Epithelial cell of esophagus (primary cell): ENCODE measurements around the gene FRMD5.
"Not testable (repeated sequence)": the region's sequence is repeated elsewhere in the genome, so short reads cannot be mapped to it uniquely, and the experiment has no call there.

ENCODE experiments used
- DNase-seq: peaks from one replicate; pipeline ENCODE4 v3.0.0; 2010; ENCODE audit warnings: low read depth
- H3K4me3 ChIP-seq: 2 replicates; pipeline ENCODE4 v1.5.1; 2011; ENCODE audit warnings: mild to moderate bottlenecking, low read length, control low read depth
- TF ChIP-seq, protein P1 (sequence below): IDR thresholded peaks from 2 replicates; pipeline ENCODE4 v1.5.1; 2011; ENCODE audit warnings: low read depth, mild to moderate bottlenecking, low read length, control low read depth, inconsistent platforms; ENCODE audit not compliant: insufficient read depth; ENCODE audit errors: missing control alignments

FRMD5 gene

DNA sequence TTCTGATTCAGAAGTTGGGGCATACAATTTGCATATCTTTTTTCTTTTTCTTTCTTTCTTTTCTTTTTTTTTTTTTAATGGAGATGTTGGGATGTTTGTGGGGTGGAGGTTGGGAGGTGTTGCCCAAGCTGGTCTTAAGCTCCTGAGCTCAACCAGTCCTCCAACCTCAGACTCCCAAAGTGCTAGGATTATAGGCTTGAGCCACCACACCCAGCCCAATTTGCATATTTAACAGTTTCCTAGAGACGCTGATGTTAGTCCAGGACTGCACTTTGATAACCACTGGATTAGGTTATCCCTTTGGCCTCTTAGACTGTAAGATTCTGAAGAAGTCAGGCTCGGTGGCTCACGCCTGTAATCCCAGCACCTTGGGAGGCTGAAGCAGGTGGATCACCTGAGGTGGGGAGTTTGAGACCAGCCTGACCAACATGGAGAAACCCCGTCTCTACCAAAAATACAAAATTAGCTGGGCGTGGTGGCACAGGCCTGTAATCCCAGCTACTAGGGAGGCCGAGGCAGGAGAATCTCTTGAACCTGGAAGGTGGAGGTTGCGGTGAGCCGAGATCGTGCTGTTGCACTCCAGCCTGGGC lies 365.0 kb downstream of the FRMD5 start:
- DNase-seq, H3K4me3 ChIP-seq: not testable (repeated sequence)

DNA sequence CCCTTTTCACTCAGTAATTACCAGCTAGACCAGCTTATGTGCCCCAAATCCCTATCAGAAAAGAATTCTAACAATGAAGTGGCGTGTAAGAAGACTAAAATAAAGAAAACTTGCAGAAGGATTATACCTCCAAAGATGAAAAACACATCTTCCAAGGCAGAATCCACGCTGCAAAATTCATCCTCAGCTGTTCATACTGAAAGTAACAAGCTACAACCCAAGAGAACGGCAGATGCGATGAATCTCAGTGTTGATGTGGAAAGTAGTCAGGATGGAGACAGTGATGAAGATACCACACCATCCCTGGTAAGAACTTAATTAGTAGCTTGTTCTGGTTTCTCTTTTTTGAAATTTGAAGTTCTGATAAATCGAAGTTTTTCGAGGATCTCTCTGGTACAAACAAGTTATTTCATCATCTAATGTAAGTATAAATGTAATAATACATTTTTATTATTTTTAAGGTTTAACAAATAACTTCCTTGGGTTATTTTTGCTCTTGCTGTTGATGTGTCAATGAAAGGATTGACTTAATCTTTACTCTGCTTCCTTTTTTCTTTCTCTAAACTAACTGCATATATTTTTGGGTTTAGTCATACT lies 366.9 kb downstream of the FRMD5 start:
- DNase-seq = no peak
- TF ChIP-seq, protein P1, sequence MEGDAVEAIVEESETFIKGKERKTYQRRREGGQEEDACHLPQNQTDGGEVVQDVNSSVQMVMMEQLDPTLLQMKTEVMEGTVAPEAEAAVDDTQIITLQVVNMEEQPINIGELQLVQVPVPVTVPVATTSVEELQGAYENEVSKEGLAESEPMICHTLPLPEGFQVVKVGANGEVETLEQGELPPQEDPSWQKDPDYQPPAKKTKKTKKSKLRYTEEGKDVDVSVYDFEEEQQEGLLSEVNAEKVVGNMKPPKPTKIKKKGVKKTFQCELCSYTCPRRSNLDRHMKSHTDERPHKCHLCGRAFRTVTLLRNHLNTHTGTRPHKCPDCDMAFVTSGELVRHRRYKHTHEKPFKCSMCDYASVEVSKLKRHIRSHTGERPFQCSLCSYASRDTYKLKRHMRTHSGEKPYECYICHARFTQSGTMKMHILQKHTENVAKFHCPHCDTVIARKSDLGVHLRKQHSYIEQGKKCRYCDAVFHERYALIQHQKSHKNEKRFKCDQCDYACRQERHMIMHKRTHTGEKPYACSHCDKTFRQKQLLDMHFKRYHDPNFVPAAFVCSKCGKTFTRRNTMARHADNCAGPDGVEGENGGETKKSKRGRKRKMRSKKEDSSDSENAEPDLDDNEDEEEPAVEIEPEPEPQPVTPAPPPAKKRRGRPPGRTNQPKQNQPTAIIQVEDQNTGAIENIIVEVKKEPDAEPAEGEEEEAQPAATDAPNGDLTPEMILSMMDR = no peak
- H3K4me3 ChIP-seq = no peak overlapping the region

DNA sequence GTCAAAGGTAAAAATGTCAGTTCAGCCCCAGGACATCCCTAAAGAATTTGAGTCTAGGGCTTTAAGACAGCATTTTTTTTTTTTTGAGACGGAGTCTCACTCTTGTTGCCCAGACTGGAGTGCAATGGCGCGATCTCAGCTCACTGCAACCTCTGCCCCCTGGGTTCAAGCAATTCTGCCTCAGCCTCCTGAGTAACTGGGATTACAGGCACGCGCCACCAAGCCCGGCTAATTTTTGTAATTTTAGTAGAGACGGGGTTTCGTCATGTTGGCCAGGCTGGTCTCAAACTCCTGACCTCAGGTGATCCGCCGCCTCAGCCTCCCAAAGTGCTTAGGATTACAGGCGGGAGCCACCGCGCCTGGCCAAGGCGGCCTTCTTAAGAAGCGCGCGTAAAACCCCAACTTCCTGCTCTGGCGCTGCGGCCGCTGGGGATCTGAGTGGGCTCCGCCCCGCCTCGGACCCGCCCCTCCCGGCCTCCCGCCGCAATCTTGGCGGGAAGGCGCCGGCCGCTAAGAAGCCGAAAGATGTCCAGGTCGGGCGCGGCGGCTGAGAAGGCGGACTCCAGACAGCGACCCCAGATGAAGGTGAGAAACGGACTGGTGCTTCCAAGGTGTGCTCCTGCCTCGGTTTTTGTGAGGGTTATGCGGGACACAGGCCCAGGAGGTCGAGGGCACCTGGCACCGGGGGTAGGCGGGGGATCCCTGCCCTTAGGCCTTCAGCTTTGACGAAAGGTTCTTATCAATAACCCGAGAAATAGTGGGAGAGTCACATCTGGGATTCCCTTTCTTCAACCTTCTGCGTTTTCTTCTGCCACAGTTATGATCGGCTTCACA lies 368.3 kb downstream of the FRMD5 start, which contains the start of gene WDR76:
TSS of gene WDR76 (plus strand) at position 495 of the 834 bp plus-strand sequence. CDS start at position 526, 31 bp downstream.
- DNase-seq = peak; percentile 86
- H3K4me3 ChIP-seq = peak within 1 kb of the TSS; percentile 57
- TF ChIP-seq, protein P1 = no peak

DNA sequence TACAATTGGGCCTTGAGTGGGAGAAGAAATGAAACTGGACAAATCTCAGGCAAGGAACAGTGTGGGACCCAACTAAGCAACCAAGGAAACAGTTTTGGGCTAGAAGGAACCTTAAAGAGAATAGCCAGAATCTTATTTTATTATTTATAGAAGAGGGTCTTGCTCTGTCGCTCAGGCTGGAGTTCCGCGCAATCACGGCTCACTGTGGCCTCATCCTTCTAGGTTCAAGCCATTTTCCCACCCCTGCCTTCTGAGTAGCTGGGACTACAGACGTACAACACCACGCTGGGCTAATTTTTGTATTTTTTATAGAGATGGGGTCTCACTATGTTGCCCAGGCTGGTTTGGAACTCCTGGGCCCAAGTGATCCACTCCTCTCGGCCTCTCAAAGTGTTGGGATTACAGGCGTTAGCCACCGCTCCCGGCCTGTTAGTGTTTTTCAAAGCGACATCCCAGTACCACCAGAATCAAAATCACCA lies 369.0 kb downstream of the FRMD5 start:
- no peak for DNase-seq
- TF ChIP-seq, protein P1 = no peak

DNA sequence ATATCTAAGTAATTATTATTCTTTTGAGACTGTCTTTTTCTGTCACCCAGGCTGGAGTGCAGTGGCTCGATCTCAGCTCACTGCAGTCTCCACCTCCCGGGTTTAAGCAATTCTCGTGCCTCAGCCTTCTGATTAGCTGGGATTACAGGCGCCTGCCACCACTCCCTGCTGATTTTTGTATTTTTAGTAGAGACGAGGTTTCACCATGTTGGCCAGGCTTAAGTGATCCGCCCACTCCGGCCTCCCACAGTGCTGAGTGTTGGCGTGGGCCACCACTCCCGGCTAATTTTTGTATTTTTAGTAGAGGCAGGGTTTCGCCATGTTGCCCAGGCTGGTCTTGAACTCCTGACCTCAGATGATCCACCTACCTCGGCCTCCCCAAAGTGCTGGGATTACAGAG lies 369.8 kb downstream of the FRMD5 start:
- not testable (repeated sequence) for H3K4me3 ChIP-seq, DNase-seq

More for the DNA sequence above, 369.0 kb downstream of the FRMD5 start:
- peak overlapping the region; percentile 57 for H3K4me3 ChIP-seq

DNA sequence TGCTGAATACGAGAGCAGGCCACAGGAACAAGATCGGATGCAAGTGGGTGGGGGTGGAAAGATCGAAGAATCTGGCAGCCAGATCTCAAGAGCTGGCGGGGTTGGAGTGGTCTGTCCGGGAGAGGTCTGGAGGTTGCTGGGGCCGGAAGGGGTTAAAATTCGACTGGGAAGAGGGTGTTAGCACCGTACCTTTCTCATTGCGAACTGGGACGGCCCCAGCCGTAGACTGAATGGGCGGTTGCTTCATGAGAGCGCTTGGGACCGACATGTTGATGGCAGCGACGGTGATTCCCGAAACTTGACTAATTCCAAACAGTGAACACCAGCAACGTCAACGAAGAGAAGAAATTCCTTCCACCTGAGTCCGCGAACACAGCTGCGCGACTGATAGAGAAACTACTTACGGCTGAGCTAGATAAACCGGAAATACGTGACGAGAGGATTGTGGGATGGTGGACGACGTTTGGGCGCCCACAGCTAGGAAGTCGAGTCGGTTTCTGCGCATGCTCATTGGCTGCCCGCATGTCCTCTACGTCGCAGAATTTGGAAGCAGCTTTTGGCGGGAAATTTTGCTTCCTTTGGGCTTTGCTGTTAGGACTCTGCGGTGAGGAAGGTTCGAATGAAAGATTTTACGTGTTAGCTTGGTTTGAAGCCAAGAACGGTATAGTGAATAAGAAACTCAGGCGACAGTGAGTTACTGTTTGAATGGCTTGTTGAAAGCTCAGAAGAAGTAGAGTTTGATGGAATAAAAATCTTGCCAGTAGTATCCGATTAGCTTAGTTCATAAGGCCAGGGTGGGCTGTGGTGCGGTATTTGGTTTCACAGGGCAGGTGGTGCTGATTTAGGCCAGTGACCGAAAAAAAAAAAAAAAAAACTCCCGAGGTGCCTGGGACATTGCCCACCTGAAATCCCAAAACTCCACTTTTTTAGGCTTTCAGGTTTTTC lies 370.5 kb downstream of the FRMD5 start, which contains the start of gene MFAP1:
TSS of gene MFAP1 (minus strand) at position 389 of the 945 bp plus-strand sequence. CDS start at position 268, 121 bp downstream.
- peak; percentile 99 for DNase-seq
- TF ChIP-seq, protein P1 = no peak
- peak within 1 kb of the TSS; percentile 97 for H3K4me3 ChIP-seq

DNA sequence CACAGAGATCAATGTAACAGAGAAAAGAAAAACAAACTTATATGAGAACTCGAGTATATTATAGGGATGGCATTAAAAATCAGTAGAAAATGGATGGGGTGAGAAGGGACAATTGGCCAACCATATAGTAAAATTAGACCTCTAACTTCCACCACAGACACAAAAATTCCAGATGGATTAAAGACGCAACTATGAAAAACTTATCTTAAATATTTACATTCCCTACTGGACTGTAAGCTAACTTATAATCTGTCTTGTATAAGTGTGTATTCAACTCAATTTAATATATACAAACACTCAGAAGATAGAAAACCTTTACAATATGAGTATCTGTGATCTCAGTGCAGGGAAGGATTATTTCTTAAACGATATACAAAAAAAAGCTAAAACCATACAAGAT lies 373.6 kb downstream of the FRMD5 start:
- DNase-seq = no peak
- no peak overlapping the region for H3K4me3 ChIP-seq
- TF ChIP-seq, protein P1 = no peak
